HCT116 (cell line): ENCODE data around the gene SPATA21. TPM values are rescaled to one million over a fixed set of nuclear protein-coding genes. Genes with fewer than 3 reads are reported as not detected.

Experiments
- ATAC-seq: fragments of 200-7000 bp; cut with Tn5 transposase; 2 replicates; pipeline ENCODE4 v1.9.1; 2020; ENCODE audit warnings: mild to moderate bottlenecking, moderate library complexity
- BruUV-seq: library from RNA; stranded (reverse); fragments of 400-500 nt; replicated peaks from 2 replicates; lab custom pipeline; 2021; lab: Mats Ljungman, UMichigan
- CTCF ChIA-PET: fragments of 300-600 bp; sonication (Branson Sonifier 250); formaldehyde crosslinking; loops from one replicate; lab custom pipeline; 2021; ENCODE audit warnings: antibody characterized with exemption; lab: Charles Lee
- POLR2A ChIA-PET: fragments of 300-600, 350-600 bp; sonication (Branson Sonifier 250); formaldehyde crosslinking; loops from one replicate; lab custom pipeline; 2021; ENCODE audit warnings: antibody characterized with exemption; lab: Charles Lee
- RAD21 ChIA-PET, 2 experiments: fragments of 300-600 bp; sonication (Branson Sonifier 250); formaldehyde crosslinking; loops; one replicate each; lab custom pipeline; 2023; ENCODE audit warnings: low total read pairs in 2 of 2; ENCODE audit not compliant: uncharacterized antibody in 2 of 2, unreplicated experiment in 2 of 2, low non-redundant PET in 1 of 2; lab: Charles Lee
- DNase-seq: peaks from one replicate; pipeline ENCODE4 v3.0.0-alpha.2; 2010; ENCODE audit warnings: low read depth, low spot score
- H2AFZ ChIP-seq: fragments of 200-600 bp; shearing (Covaris generic), sonication (generic); 2 replicates; pipeline ENCODE4 v1.6.1; 2017; ENCODE audit warnings: low read depth, mixed run types, mixed read lengths, antibody characterized with exemption, low read length; ENCODE audit not compliant: poor library complexity, severe bottlenecking
- H3K27ac ChIP-seq: 2 replicates; pipeline ENCODE4 v1.5.1; 2012; ENCODE audit warnings: low read depth, low read length
- H3K27me3 ChIP-seq: fragments of 200-600 bp; sonication (generic); 2 replicates; pipeline ENCODE4 v1.6.1; 2016; ENCODE audit warnings: mixed run types, low read length, mixed read lengths; ENCODE audit not compliant: insufficient read depth
- H3K36me3 ChIP-seq, 2 experiments: fragments of 200-500 bp in 1 of 2; fragments of 200-600 bp in 1 of 2; sonication (Bioruptor generic) in 1 of 2; sonication (generic) in 1 of 2; 2 replicates each; pipeline versions ENCODE4 v1.5.1 to v1.6.1; 2014 to 2016; ENCODE audit warnings: low read length in 2 of 2, inconsistent platforms in 1 of 2, mixed read lengths in 1 of 2, mixed run types in 1 of 2; ENCODE audit not compliant: insufficient read depth in 2 of 2, control insufficient read depth in 1 of 2
- H3K4me1 ChIP-seq, 2 experiments: fragments of 200-600 bp in 1 of 2; sonication (generic) in 1 of 2; 2 replicates each; pipeline versions ENCODE4 v1.5.1 to v1.6.1; 2012 to 2017; ENCODE audit warnings: low read length in 2 of 2, inconsistent platforms in 1 of 2, mild to moderate bottlenecking in 1 of 2, mixed read lengths in 1 of 2, mixed run types in 1 of 2, moderate library complexity in 1 of 2; ENCODE audit not compliant: insufficient read depth in 2 of 2, control insufficient read depth in 1 of 2
- H3K4me2 ChIP-seq: fragments of 200-600 bp; sonication (generic); 2 replicates; pipeline ENCODE4 v1.6.1; 2017; ENCODE audit warnings: mixed run types, low read length, mixed read lengths
- H3K4me3 ChIP-seq, 2 experiments: fragments of 200-600 bp in 1 of 2; sonication (generic) in 1 of 2; replicated peaks in 1 of 2; 2 replicates each; pipeline ENCODE4 v1.5.1; 2011 to 2016; ENCODE audit warnings: low read length in 2 of 2, control low read depth in 1 of 2, low read depth in 1 of 2, mild to moderate bottlenecking in 1 of 2, mixed read lengths in 1 of 2, mixed run types in 1 of 2
- H3K79me2 ChIP-seq: fragments of 200-600 bp; sonication (generic); 2 replicates; pipeline ENCODE4 v1.6.1; 2017; ENCODE audit warnings: mild to moderate bottlenecking, mixed run types, low read length, moderate library complexity, mixed read lengths; ENCODE audit not compliant: insufficient read depth
- H3K9ac ChIP-seq: fragments of 200-600 bp; sonication (generic); 2 replicates; pipeline ENCODE4 v1.6.1; 2016; ENCODE audit warnings: low read length, mixed read lengths
- H3K9me2 ChIP-seq: fragments of 200-600 bp; sonication (generic), shearing (Covaris generic); 2 replicates; pipeline ENCODE4 v1.6.1; 2017; ENCODE audit warnings: mixed run types, mild to moderate bottlenecking, moderate library complexity; ENCODE audit not compliant: insufficient read depth
- H3K9me3 ChIP-seq, 2 experiments: fragments of 200-500 bp in 1 of 2; fragments of 200-600 bp in 1 of 2; sonication (Bioruptor generic) in 1 of 2; sonication (generic) in 1 of 2; 2 replicates each; pipeline ENCODE4 v1.6.1; 2014 to 2017; ENCODE audit warnings: low read length in 2 of 2, mixed read lengths in 2 of 2, inconsistent platforms in 1 of 2, low read depth in 1 of 2, mild to moderate bottlenecking in 1 of 2, mixed run types in 1 of 2, moderate library complexity in 1 of 2; ENCODE audit not compliant: control insufficient read depth in 1 of 2, insufficient read depth in 1 of 2
- H4K20me1 ChIP-seq: fragments of 200-600 bp; sonication (generic), shearing (Covaris generic); 2 replicates; pipeline ENCODE4 v1.6.1; 2017; ENCODE audit warnings: mixed run types, mild to moderate bottlenecking, moderate library complexity; ENCODE audit not compliant: insufficient read depth
- ATF3 ChIP-seq: IDR thresholded peaks from 2 replicates; pipeline ENCODE4 v1.6.1; 2012
- CBX3 ChIP-seq: IDR thresholded peaks from 2 replicates; pipeline ENCODE4 v1.6.1; 2012; ENCODE audit warnings: low read depth
- CTCF ChIP-seq, 3 experiments: fragments of 200-600 bp in 1 of 3; sonication (generic) in 1 of 3; IDR thresholded peaks in 2 of 3; conservative IDR thresholded peaks in 1 of 3; 2 replicates each; pipeline ENCODE4 v1.5.1; 2012 to 2017; ENCODE audit warnings: low read depth in 2 of 3, low read length in 2 of 3, antibody characterized with exemption in 1 of 3, borderline replicate concordance in 1 of 3, control low read depth in 1 of 3, mild to moderate bottlenecking in 1 of 3, mixed read lengths in 1 of 3, mixed run types in 1 of 3, moderate library complexity in 1 of 3; ENCODE audit not compliant: insufficient read depth in 1 of 3
- ELF1 ChIP-seq: IDR thresholded peaks from 2 replicates; pipeline ENCODE4 v1.6.1; 2012; ENCODE audit warnings: low read depth, borderline replicate concordance
- FOSL1 ChIP-seq: IDR thresholded peaks from 2 replicates; pipeline ENCODE4 v1.6.1; 2012; ENCODE audit warnings: low read depth
- MAX ChIP-seq: IDR thresholded peaks from 2 replicates; pipeline ENCODE4 v1.6.1; 2012
- POLR2A ChIP-seq: IDR thresholded peaks from 2 replicates; pipeline ENCODE4 v1.7.0; 2011; ENCODE audit warnings: borderline replicate concordance; ENCODE audit not compliant: insufficient read depth, insufficient read length; ENCODE audit errors: extremely low read depth
- RAD21 ChIP-seq: IDR thresholded peaks from 2 replicates; pipeline ENCODE4 v1.6.1; 2012; ENCODE audit warnings: low read depth, mild to moderate bottlenecking
- SIN3A ChIP-seq: IDR thresholded peaks from 2 replicates; pipeline ENCODE4 v1.6.1; 2012; ENCODE audit warnings: low read depth
- SRF ChIP-seq: IDR thresholded peaks from 2 replicates; pipeline ENCODE4 v1.6.1; 2012; ENCODE audit warnings: low read depth
- TCF7L2 ChIP-seq: IDR thresholded peaks from 2 replicates; pipeline ENCODE4 v1.7.0; 2011; ENCODE audit warnings: borderline replicate concordance, inconsistent platforms; ENCODE audit not compliant: insufficient read depth, insufficient read length; ENCODE audit errors: extremely low read depth
- ZBTB33 ChIP-seq: IDR thresholded peaks from 2 replicates; pipeline ENCODE4 v1.6.1; 2011; ENCODE audit warnings: mild to moderate bottlenecking, low read length, moderate library complexity; ENCODE audit not compliant: insufficient replicate concordance; ENCODE audit errors: extremely low read depth
- intact Hi-C: fragments of 100-400 bp; cut with micrococcal nuclease; formaldehyde crosslinking; loops from 2 replicates; pipeline ENCODE4 v1.10.0; 2022
- total RNA-seq: library from RNA; stranded (reverse); gene quantifications from one replicate; pipeline ENCODE4 v1.2.1, GENCODE V29; 2021; ENCODE audit not compliant: unreplicated experiment

Gene SPATA21
- total RNA-seq, 1 experiment from 2014 or later: not detected

- Histone ChIP-seq H3K79me2 (no peaks in the 10 kb centered on the region), H3K9ac (no peak overlapping the region), H3K27me3 (no peaks in the 10 kb centered on the region), H2AFZ (no peak overlapping the region), H3K4me3 (no peak overlapping the region), H4K20me1 (no peaks in the 10 kb centered on the region), H3K4me2 (no peak overlapping the region), H3K4me1 (peaks cover 0 to 16% of the 10 kb centered on the region in 2 experiments; a peak in 2 of 4 replicates), H3K9me3 (no peaks in the 10 kb centered on the region), H3K9me2 (no peaks in the 10 kb centered on the region), H3K36me3 (no peaks in the 10 kb centered on the region), H3K27ac (no peak overlapping the region)
- no peak for DNase-seq
- CTCF ChIA-PET: no interaction called here
- ATAC-seq: no peak
- TF ChIP-seq FOSL1: no peak
- TF ChIP-seq CBX3: no peak
- TF ChIP-seq ZBTB33: no peak
- TF ChIP-seq SRF: no peak
- TF ChIP-seq ATF3: no peak
- TF ChIP-seq POLR2A: no peak
- TF ChIP-seq MAX: no peak
- no peak for TF ChIP-seq RAD21
- TF ChIP-seq TCF7L2: no peak
- no peak for TF ChIP-seq SIN3A
- TF ChIP-seq CTCF (IDR thresholded peaks at IDR 0.05 in 2 of 3, conservative IDR thresholded peaks at IDR 0.05 in 1 of 3; ENCODE audit: borderline replicate concordance in 1 of 3, insufficient read depth in 1 of 3, low read depth in 2 of 3, low read length in 2 of 3): no peak
- TF ChIP-seq ELF1: no peak
- intact Hi-C loops: no loop called here
- POLR2A ChIA-PET: no interaction called here
- RAD21 ChIA-PET: no interaction called here
- no TSS peak for BruUV-seq
Observed at GRCh38 chr1:16420424-16421118, 16.7 kb downstream of the SPATA21 start.
